Trophoblast cell (in vitro differentiated cells and primary cell): ENCODE measurements around the gene TYK2.

Experiments used
- DNase-seq, 2 donors: peaks; one replicate each; pipeline ENCODE4 v3.0.0-alpha.2; 2016
- H2AFZ ChIP-seq: 2 replicates; pipeline ENCODE4 v1.6.1; 2013; ENCODE audit warnings: low read length, moderate library complexity, mild to moderate bottlenecking; ENCODE audit not compliant: insufficient read depth, poor library complexity
- H2AK5ac ChIP-seq: 2 replicates; pipeline ENCODE4 v1.6.1; 2013; ENCODE audit warnings: mild to moderate bottlenecking, low read length
- H2BK120ac ChIP-seq: 2 replicates; pipeline ENCODE4 v1.6.1; 2013; ENCODE audit warnings: low read length, mild to moderate bottlenecking, moderate library complexity; ENCODE audit not compliant: insufficient read depth, poor library complexity
- H2BK12ac ChIP-seq: 2 replicates; pipeline ENCODE4 v1.6.1; 2013; ENCODE audit warnings: mild to moderate bottlenecking, low read length, moderate library complexity
- H2BK5ac ChIP-seq: 2 replicates; pipeline ENCODE4 v1.6.1; 2013; ENCODE audit warnings: low read length, low read depth, moderate library complexity, mild to moderate bottlenecking; ENCODE audit not compliant: poor library complexity
- H3K14ac ChIP-seq: 2 replicates; pipeline ENCODE4 v1.6.1; 2013; ENCODE audit warnings: mild to moderate bottlenecking, low read length
- H3K18ac ChIP-seq: 2 replicates; pipeline ENCODE4 v1.6.1; 2013; ENCODE audit warnings: mild to moderate bottlenecking, low read length
- H3K23ac ChIP-seq: 2 replicates; pipeline ENCODE4 v1.6.1; 2013; ENCODE audit warnings: low read length
- H3K27ac ChIP-seq: 2 replicates; pipeline ENCODE4 v1.5.1; 2013; ENCODE audit warnings: low read depth, mild to moderate bottlenecking, inconsistent platforms, low read length, moderate library complexity
- H3K27me3 ChIP-seq: 2 replicates; pipeline ENCODE4 v1.6.1; 2013; ENCODE audit warnings: inconsistent platforms, mild to moderate bottlenecking, low read length, moderate library complexity; ENCODE audit not compliant: insufficient read depth
- H3K36me3 ChIP-seq, 2 experiments: 1 replicate in 1 of 2; 2 replicates in 1 of 2; pipeline ENCODE4 v1.6.1; 2013; ENCODE audit warnings: low read length in 2 of 2, mild to moderate bottlenecking in 2 of 2, moderate library complexity in 1 of 2; ENCODE audit not compliant: insufficient read depth in 2 of 2, control insufficient read depth in 1 of 2
- H3K4ac ChIP-seq: 2 replicates; pipeline ENCODE4 v1.6.1; 2013; ENCODE audit warnings: low read depth, mild to moderate bottlenecking, low read length, moderate library complexity
- H3K4me1 ChIP-seq, 2 experiments: 1 replicate in 1 of 2; 2 replicates in 1 of 2; pipeline ENCODE4 v1.6.1; 2013; ENCODE audit warnings: low read length in 2 of 2, mild to moderate bottlenecking in 2 of 2, moderate library complexity in 1 of 2; ENCODE audit not compliant: insufficient read depth in 2 of 2, control insufficient read depth in 1 of 2
- H3K4me2 ChIP-seq: 2 replicates; pipeline ENCODE4 v1.6.1; 2013; ENCODE audit warnings: inconsistent platforms, mild to moderate bottlenecking, low read length, moderate library complexity
- H3K4me3 ChIP-seq: 2 replicates; pipeline ENCODE4 v1.5.1; 2013; ENCODE audit warnings: mild to moderate bottlenecking, low read depth, low read length, inconsistent platforms
- H3K79me1 ChIP-seq: one replicate; pipeline ENCODE4 v1.6.1; 2013; ENCODE audit warnings: low read length
- H3K79me2 ChIP-seq: 2 replicates; pipeline ENCODE4 v1.6.1; 2013; ENCODE audit warnings: low read length, mild to moderate bottlenecking; ENCODE audit not compliant: control insufficient read depth, insufficient read depth, poor library complexity
- H3K9ac ChIP-seq: 2 replicates; pipeline ENCODE4 v1.6.1; 2013; ENCODE audit warnings: mild to moderate bottlenecking, low read length
- H3K9me3 ChIP-seq: 2 replicates; pipeline ENCODE4 v1.6.1; 2013; ENCODE audit warnings: low read depth, mild to moderate bottlenecking, control low read depth, inconsistent platforms, low read length; ENCODE audit not compliant: insufficient read depth
- H4K12ac ChIP-seq: 2 replicates; pipeline ENCODE4 v1.6.1; 2013; ENCODE audit warnings: low read depth, mild to moderate bottlenecking, low read length, moderate library complexity
- H4K8ac ChIP-seq: 2 replicates; pipeline ENCODE4 v1.6.1; 2013; ENCODE audit warnings: low read depth, mild to moderate bottlenecking, low read length, moderate library complexity
- H4K91ac ChIP-seq: one replicate; pipeline ENCODE4 v1.6.1; 2013; ENCODE audit warnings: low read depth, mild to moderate bottlenecking, low read length, moderate library complexity
- WGBS: extraction: QIAGEN DNeasy Blood & Tissue Kit; methylation state at CpG from one replicate; pipeline ENCODE4 v1.1.7; 2013; ENCODE audit warnings: missing lambda C conversion rate; ENCODE audit not compliant: insufficient read length, insufficient coverage; ENCODE audit errors: extremely low coverage; 5-methylcytosine and 5-hydroxymethylcytosine counted together

The TYK2 gene

GRCh38 chr19:10395003-10395402 is 14.6 kb upstream of the TYK2 start:
- no peak overlapping the region for H4K12ac ChIP-seq
- H3K4ac ChIP-seq: no peak overlapping the region
- H3K14ac ChIP-seq: no peak overlapping the region
- H3K4me3 ChIP-seq: peak overlapping the region; percentile 34
- H2BK5ac ChIP-seq: no peak overlapping the region
- H4K91ac ChIP-seq: no peak overlapping the region
- no peak overlapping the region for H2BK12ac ChIP-seq
- no peak overlapping the region for H2AK5ac ChIP-seq
- no peaks in the 10 kb centered on the region for H3K27me3 ChIP-seq
- H3K9ac ChIP-seq: no peak overlapping the region
- H3K27ac ChIP-seq: no peak overlapping the region
- H3K79me1 ChIP-seq: no peaks in the 10 kb centered on the region
- no peaks in the 10 kb centered on the region for H3K4me1 ChIP-seq
- DNase-seq: no peak
- no peak overlapping the region for H2AFZ ChIP-seq
- no peaks in the 10 kb centered on the region for H3K79me2 ChIP-seq
- peaks cover 3% of the 10 kb centered on the region for H3K9me3 ChIP-seq
- H3K36me3 ChIP-seq: peaks cover 62 to 76% of the 10 kb centered on the region in 2 experiments
- H2BK120ac ChIP-seq: no peak overlapping the region
- no peak overlapping the region for H3K23ac ChIP-seq
- H4K8ac ChIP-seq: no peak overlapping the region
- no CpG with 5 or more reads among the region's 12 CpGs for WGBS
- H3K4me2 ChIP-seq: no peak overlapping the region
- no peak overlapping the region for H3K18ac ChIP-seq

GRCh38 chr19:10393137-10393536 is 12.8 kb upstream of the TYK2 start:
- no peak for DNase-seq
- no peak overlapping the region for H4K91ac ChIP-seq
- no peak overlapping the region for H3K4me3 ChIP-seq
- no peak overlapping the region for H3K4ac ChIP-seq
- no peak overlapping the region for H3K4me2 ChIP-seq
- H3K27me3 ChIP-seq: no peaks in the 10 kb centered on the region
- H2BK12ac ChIP-seq: no peak overlapping the region
- no peak overlapping the region for H2AFZ ChIP-seq
- no peak overlapping the region for H3K14ac ChIP-seq
- no CpG with 5 or more reads among the region's 24 CpGs for WGBS
- no peak overlapping the region for H3K18ac ChIP-seq
- H3K9ac ChIP-seq: no peak overlapping the region
- H3K36me3 ChIP-seq: peaks cover 56 to 71% of the 10 kb centered on the region in 2 experiments
- no peak overlapping the region for H2AK5ac ChIP-seq
- no peak overlapping the region for H3K27ac ChIP-seq
- H2BK5ac ChIP-seq: no peak overlapping the region
- H3K79me2 ChIP-seq: no peaks in the 10 kb centered on the region
- H3K23ac ChIP-seq: no peak overlapping the region
- no peaks in the 10 kb centered on the region for H3K4me1 ChIP-seq
- H3K79me1 ChIP-seq: no peaks in the 10 kb centered on the region
- no peak overlapping the region for H2BK120ac ChIP-seq
- H4K8ac ChIP-seq: no peak overlapping the region
- no peak overlapping the region for H4K12ac ChIP-seq
- peaks cover 3% of the 10 kb centered on the region for H3K9me3 ChIP-seq

- Histone ChIP-seq H2AFZ (no peak overlapping the region), H2AK5ac (no peak overlapping the region), H4K8ac (no peak overlapping the region), H3K9ac (no peak overlapping the region), H3K27me3 (no peaks in the 10 kb centered on the region), H4K91ac (no peak overlapping the region), H3K23ac (no peak overlapping the region), H3K79me1 (no peaks in the 10 kb centered on the region), H3K4me2 (no peak overlapping the region), H2BK5ac (no peak overlapping the region), H3K27ac (no peak overlapping the region), H3K4me3 (no peak overlapping the region), H3K9me3 (peaks cover 3% of the 10 kb centered on the region), H3K79me2 (no peaks in the 10 kb centered on the region), H2BK120ac (no peak overlapping the region), H3K4ac (no peak overlapping the region), H3K18ac (no peak overlapping the region), H2BK12ac (no peak overlapping the region), H4K12ac (no peak overlapping the region), H3K14ac (no peak overlapping the region), H3K4me1 (no peaks in the 10 kb centered on the region), H3K36me3 (peaks cover 52 to 65% of the 10 kb centered on the region in 2 experiments)
- DNase-seq: no peak
- no CpG with 5 or more reads among the region's 6 CpGs for WGBS
Observed at GRCh38 chr19:10392120-10392519, 11.7 kb upstream of the TYK2 start.

- no peaks in the 10 kb centered on the region for H3K27me3 ChIP-seq
- H3K4me2 ChIP-seq: no peak overlapping the region
- H4K8ac ChIP-seq: no peak overlapping the region
- no peak overlapping the region for H3K14ac ChIP-seq
- no peak overlapping the region for H2AFZ ChIP-seq
- no peaks in the 10 kb centered on the region for H3K4me1 ChIP-seq
- H2BK120ac ChIP-seq: no peak overlapping the region
- no peak overlapping the region for H3K4me3 ChIP-seq
- H3K18ac ChIP-seq: no peak overlapping the region
- no peaks in the 10 kb centered on the region for H3K79me1 ChIP-seq
- peaks cover 42 to 53% of the 10 kb centered on the region in 2 experiments for H3K36me3 ChIP-seq
- DNase-seq: peak; percentile 77 to 87
- H3K4ac ChIP-seq: no peak overlapping the region
- no peaks in the 10 kb centered on the region for H3K79me2 ChIP-seq
- H3K27ac ChIP-seq: no peak overlapping the region
- no peak overlapping the region for H3K23ac ChIP-seq
- no peak overlapping the region for H2BK5ac ChIP-seq
- WGBS: no CpG with 5 or more reads among the region's 9 CpGs
- H3K9me3 ChIP-seq: peaks cover 3% of the 10 kb centered on the region
- no peak overlapping the region for H2AK5ac ChIP-seq
- no peak overlapping the region for H4K91ac ChIP-seq
- H3K9ac ChIP-seq: no peak overlapping the region
- H4K12ac ChIP-seq: no peak overlapping the region
- no peak overlapping the region for H2BK12ac ChIP-seq
Observed at GRCh38 chr19:10390652-10391286, 10.4 kb upstream of the TYK2 start.
